Measurements from ENCODE around the gene TMC3.
"Not testable (repeated sequence)": the region's sequence is repeated elsewhere in the genome, so short reads cannot be mapped to it uniquely, and the experiment has no call there.

The TMC3 gene

GRCh38 chr15:81384891-81385720 is 11.1 kb upstream of the TMC3 start:
- DNase-seq (ENCODE audit: low read depth in 2 of 2), result no peak

GRCh38 chr15:81381720-81382119 is 7.7 kb upstream of the TMC3 start:
- no peak for DNase-seq (ENCODE audit: low read depth in 2 of 2)

DNA sequence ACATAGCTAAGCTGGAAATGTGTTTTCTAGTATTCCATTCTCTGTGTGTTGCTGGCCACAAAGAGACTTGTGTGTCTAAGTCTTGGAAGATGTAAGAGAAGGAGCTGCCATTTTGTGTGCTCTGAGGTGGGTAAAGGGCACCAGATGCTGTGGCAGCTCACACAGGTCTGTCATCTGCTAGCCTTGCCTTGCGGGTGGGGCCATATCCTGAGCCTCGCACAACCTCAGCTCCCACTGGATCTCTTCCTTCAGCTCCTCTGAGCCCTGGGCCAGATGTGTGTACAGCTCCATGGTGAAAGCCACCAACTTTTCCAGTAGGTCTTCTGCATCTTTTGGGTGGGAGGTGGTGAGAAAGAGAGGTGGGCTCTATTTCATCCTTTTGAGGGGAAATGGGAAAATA is 6.7 kb upstream of the TMC3 start:
- no peak for DNase-seq (ENCODE audit: low read depth in 2 of 2)

GRCh38 chr15:81380203-81380602 is 6.2 kb upstream of the TMC3 start:
- no peak for DNase-seq (ENCODE audit: low read depth in 2 of 2)

- DNase-seq (ENCODE audit: low read depth in 2 of 2), result no peak
These were observed 5.3 kb upstream of the TMC3 start for GRCh38 chr15:81379269-81379668.

GRCh38 chr15:81378443-81378842 is 4.4 kb upstream of the TMC3 start:
- no peak for DNase-seq (ENCODE audit: low read depth in 2 of 2)

GRCh38 chr15:81377871-81378270 is 3.9 kb upstream of the TMC3 start:
- no peak for DNase-seq (ENCODE audit: low read depth in 2 of 2)

DNA sequence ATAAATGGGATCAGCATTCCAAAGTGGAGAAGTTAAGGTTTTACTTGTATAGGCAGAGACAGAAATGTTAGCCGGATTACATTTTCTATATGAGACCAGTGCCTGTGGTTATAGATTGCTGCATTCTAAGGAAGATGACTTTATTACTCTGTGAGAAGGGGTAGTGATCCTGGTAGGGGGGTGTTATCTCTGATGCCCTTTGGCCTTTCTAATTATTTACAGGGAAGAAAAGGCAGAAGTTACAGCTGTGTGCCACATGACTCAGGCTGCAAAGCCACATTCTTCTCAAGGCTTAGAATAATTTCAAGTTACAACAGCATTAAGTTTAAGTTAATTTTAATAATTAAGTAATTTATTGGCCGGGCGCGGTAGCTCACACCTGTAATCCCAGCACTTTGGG is 2.2 kb upstream of the TMC3 start:
- no peak for DNase-seq (ENCODE audit: low read depth in 2 of 2)

DNA sequence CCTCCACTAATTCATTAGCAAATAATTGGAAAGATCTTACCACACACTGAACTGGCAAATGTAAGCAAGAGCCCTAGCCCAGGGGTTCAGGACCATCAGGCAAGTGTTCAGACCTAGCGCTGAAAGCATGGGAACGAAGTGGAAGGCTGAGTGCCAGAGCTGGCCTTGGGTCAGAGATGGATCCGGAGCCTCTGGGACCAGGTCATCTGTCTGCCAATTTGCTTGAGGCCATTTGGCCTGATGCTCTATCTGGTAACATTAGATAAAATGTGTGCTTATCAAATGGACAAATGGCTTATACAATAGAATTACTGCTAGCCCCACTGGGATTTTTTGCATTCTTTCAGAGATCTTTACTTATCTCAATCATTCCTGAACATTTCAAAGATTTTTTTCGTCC is 1.4 kb upstream of the TMC3 start:
- DNase-seq (ENCODE audit: low read depth in 2 of 2), result no peak

DNA sequence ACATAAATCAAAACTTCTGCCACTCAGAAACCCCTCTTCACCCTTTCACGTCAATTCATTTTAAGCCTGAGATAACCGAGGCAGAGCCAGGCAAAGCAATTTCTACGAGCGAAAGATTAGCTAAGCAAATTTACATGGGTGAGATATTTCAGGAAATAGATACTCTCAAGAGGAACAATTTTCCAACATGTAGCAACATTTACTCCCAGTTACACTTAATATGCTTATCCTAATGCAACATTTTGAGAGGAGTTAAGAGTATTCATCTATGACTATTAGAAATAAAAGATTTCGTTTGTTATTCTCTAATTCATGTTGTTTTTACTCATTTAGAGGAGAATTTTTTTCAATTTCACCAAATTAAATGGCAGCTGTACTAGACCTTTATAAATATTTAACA is 837 bp downstream of the TMC3 start:
- DNase-seq (ENCODE audit: low read depth in 2 of 2), result no peak

- DNase-seq (ENCODE audit: low read depth in 2 of 2), result no peak
These were observed 1.4 kb downstream of the TMC3 start for GRCh38 chr15:81372575-81372974.

DNA sequence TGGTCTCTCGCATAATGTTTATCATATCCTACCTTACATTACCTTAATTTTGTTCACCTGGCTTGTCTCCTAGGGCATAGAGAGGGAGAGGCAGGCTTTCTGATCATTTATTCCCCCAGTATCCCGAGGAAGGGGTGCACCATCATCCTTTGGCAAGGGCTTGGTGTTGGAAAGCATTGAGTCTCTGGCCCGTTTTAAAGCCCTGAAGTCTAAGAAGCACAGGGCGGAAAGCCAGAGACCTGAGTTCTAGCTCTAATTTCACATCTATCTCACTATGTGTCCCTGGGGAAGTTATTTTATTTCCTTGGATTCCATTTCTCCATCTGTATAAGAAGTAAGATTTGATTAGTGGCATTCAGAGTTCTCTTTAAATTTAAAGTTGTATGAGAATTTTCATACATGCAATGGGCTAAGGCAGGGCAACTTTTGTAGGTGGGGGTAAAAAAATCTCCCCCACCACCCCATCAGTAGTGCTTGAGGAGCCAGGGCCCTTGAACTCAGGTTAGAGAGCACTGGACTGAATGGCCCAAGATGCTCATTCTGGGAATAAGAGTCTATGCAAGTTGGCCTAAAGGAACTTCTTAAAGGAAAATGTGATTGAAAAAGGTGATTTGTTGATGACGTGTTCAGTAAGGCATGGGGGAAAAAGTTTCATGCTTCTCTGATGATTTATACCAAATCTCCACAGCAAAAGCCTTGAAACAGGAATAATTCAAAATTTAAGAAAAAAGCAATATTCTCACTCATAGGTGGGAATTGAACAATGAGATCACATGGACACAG is 10.1 kb downstream of the TMC3 start:
- no peak for DNase-seq (ENCODE audit: low read depth in 2 of 2)

GRCh38 chr15:81363276-81363675 is 10.7 kb downstream of the TMC3 start:
- DNase-seq (ENCODE audit: low read depth in 2 of 2), result no peak

- DNase-seq (ENCODE audit: low read depth in 2 of 2), result no peak
These were observed 11.2 kb downstream of the TMC3 start for GRCh38 chr15:81362790-81363189.

- no peak for DNase-seq (ENCODE audit: low read depth in 2 of 2)
These were observed 12.1 kb downstream of the TMC3 start for GRCh38 chr15:81361891-81362290.

DNA sequence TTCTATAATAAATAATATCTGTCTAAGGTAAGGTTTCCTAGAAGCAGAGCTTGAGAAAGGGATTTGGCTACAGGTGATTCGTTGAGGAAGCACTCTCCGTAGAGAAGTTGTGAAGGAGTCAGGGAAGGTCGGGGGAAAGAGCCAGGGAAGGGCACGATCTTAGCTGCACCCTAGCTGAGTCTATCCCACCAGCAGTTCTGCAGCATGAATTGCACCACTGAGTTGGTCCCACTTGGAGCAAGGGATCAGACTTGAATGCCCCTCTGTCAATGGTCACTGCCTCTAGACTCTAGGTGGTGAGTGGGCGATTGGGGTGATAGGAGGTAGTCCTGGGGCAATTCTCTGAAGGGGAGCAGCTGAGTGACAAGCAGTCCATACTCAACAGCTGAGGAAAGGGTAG is 13.5 kb downstream of the TMC3 start:
- DNase-seq (ENCODE audit: low read depth in 2 of 2), result no peak

GRCh38 chr15:81358248-81358647 is 15.8 kb downstream of the TMC3 start:
- DNase-seq (ENCODE audit: low read depth in 2 of 2), result no peak

GRCh38 chr15:81357180-81357686 is 16.8 kb downstream of the TMC3 start:
- DNase-seq (ENCODE audit: low read depth in 2 of 2), result no peak

GRCh38 chr15:81356252-81356651 is 17.8 kb downstream of the TMC3 start:
- DNase-seq (ENCODE audit: low read depth in 2 of 2), result no peak

GRCh38 chr15:81351651-81352050 is 22.4 kb downstream of the TMC3 start:
- no peak for DNase-seq (ENCODE audit: low read depth in 2 of 2)

DNA sequence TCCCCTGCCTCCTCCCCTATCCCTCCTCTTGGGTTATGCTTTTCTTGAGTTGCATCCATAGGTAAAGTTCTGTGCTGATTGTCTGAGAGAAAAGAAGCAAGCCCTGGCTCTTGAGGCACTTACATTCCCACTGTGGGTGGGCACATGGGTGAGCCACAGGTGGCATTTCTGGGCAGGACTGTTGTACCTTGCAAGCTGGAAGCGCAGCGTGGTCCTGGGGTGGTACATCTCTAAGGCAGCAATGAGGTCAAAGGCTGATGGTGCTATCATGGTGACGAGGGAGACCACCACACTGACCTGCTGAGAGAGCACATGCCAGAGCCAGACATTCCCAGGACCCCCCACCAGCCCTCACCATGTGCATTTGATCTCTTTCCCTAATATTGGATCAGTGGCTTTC is 24.7 kb downstream of the TMC3 start:
- no peak for DNase-seq (ENCODE audit: low read depth in 2 of 2)

GRCh38 chr15:81348691-81349090 is 25.3 kb downstream of the TMC3 start:
- not testable (repeated sequence) for DNase-seq (ENCODE audit: low read depth in 2 of 2)

DNA sequence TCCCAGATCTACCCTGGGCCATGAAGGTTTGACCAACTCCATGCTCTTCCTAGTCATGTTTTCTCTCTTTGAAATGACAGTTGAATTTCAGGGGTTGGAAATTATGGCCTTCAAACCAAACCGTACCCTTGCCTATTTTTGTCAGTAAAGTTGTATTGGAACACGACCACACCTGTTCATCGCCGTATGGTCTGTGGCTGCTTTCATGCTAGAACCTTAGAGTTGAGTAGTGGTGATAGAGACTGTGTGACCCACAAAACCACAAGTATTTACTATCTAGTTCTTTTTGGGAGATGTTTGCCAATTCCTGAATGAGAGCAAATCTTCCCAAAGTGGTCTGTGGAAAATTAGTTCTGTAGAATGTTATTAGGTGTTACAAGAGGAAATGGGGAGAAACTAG is 26.1 kb downstream of the TMC3 start:
- DNase-seq (ENCODE audit: low read depth in 2 of 2), result no peak

Measured in stimulated activated CD8-positive, alpha-beta memory T cell treated with anti-CD3 and anti-CD28 coated beads, Interleukin-7, amount 100 ng/mL, for 4 hours (primary cell).